ENCODE data around the gene KCNK4. TPM values are rescaled to one million over a fixed set of nuclear protein-coding genes. Genes with fewer than 3 reads are reported as not detected.

KCNK4 gene
- total RNA-seq, 4 donors from 2014 or later: 0.27 TPM; not detected in 3

DNA sequence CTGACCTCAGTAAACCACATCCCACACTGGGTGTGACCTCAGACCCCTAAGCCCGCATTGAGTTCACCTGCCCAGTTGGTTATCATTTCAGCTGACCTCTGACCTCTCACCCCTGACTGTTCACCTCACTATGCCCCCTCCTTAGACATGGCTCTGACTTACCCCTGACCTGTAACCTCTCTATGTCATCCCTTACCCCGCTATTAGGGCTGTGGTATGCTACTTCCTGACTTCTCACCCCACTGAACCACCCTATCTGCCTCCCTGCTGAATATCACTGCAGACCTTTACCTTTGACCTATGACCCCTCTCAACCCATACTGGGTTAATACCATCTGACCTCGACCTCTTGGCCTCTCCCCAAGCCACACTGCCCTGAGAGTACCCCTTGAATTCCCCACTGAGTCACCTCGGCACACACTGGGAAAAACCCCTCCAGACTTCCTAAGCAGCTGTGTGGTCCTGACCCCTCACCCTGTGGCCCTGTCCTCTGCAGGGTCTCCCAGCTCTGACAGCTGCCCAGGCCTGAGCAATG lies 31.5 kb upstream of the KCNK4 start:
- Histone ChIP-seq H3K9me3 (no peaks in the 10 kb centered on the region), H3K27ac (no peak overlapping the region), H3K27me3 (no peaks in the 10 kb centered on the region), H3K36me3 (peaks cover 0 to 35% (median 0%) of the 10 kb centered on the region in 4 donors), H3K4me1 (no peaks in the 10 kb centered on the region), H3K4me3 (no peak overlapping the region)
- in situ Hi-C loops (cut with MboI; ENCODE audit: low pct_ligation_motif_present in 1 of 4, low pct_unique_long_range_greater_than_20kb in 1 of 4, low sequenced_read_pairs in 3 of 4) (no loop called here), intact Hi-C loops (cut with DNase I; ENCODE audit: low total_unique reads) (no loop called here)
- DNase-seq: no peak
- TF ChIP-seq EP300 (IDR thresholded peaks at IDR 0.05; ENCODE audit: low read depth) (no peak), POLR2A (IDR thresholded peaks at IDR 0.05) (no peak), POLR2AphosphoS5 (IDR thresholded peaks at IDR 0.05) (no peak)
- TF ChIP-seq, protein P1, sequence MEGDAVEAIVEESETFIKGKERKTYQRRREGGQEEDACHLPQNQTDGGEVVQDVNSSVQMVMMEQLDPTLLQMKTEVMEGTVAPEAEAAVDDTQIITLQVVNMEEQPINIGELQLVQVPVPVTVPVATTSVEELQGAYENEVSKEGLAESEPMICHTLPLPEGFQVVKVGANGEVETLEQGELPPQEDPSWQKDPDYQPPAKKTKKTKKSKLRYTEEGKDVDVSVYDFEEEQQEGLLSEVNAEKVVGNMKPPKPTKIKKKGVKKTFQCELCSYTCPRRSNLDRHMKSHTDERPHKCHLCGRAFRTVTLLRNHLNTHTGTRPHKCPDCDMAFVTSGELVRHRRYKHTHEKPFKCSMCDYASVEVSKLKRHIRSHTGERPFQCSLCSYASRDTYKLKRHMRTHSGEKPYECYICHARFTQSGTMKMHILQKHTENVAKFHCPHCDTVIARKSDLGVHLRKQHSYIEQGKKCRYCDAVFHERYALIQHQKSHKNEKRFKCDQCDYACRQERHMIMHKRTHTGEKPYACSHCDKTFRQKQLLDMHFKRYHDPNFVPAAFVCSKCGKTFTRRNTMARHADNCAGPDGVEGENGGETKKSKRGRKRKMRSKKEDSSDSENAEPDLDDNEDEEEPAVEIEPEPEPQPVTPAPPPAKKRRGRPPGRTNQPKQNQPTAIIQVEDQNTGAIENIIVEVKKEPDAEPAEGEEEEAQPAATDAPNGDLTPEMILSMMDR (IDR thresholded peaks at IDR 0.05): no peak
- WGBS, 2 donors (ENCODE audit: low coverage in 1 of 2): 76 to 100% methylated on average over 1 to 4 of the region's 4 CpGs

DNA sequence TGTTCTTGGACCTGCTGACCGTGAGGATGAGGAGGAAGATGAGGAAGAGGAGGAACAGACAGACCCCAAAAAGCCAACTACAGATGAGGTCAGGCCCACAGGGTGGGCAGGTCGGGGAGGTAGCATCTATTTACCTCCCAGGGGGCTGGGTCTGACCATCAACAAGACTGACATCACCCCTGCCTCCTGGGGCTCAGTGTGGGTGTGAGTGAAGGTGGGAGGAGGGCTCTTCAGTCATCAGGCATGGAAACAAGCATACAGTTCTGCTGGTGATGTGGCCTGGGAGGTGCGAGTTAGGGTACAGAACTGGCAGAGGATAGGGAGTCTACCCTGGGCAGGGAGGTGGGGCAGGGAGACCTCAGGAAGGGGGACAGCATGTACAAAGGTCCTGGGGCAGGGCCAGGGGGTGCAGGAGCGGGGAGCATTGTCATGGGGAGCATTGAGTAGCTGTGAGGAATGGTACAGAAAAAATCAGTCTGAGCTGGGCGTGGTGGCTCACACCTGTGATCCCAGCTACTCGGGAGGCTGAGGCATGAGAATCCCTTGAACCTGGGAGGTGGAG lies 30.9 kb upstream of the KCNK4 start:
- no peaks in the 10 kb centered on the region for H3K27me3 ChIP-seq
- in situ Hi-C loops (cut with MboI; ENCODE audit: low pct_ligation_motif_present in 1 of 4, low pct_unique_long_range_greater_than_20kb in 1 of 4, low sequenced_read_pairs in 3 of 4) (no loop called here), intact Hi-C loops (cut with DNase I; ENCODE audit: low total_unique reads) (no loop called here)
- H3K4me1 ChIP-seq: no peaks in the 10 kb centered on the region
- no peak overlapping the region for H3K27ac ChIP-seq
- WGBS, 2 donors (ENCODE audit: low coverage in 1 of 2): 86 to 100% methylated on average over 1 to 6 of the region's 6 CpGs
- H3K36me3 ChIP-seq: peaks cover 0 to 31% (median 2%) of the 10 kb centered on the region in 4 donors
- TF ChIP-seq POLR2A (IDR thresholded peaks at IDR 0.05) (no peak), POLR2AphosphoS5 (IDR thresholded peaks at IDR 0.05) (no peak), EP300 (IDR thresholded peaks at IDR 0.05; ENCODE audit: low read depth) (no peak)
- TF ChIP-seq, protein P1 (IDR thresholded peaks at IDR 0.05): no peak
- H3K9me3 ChIP-seq: no peaks in the 10 kb centered on the region
- no peak for DNase-seq
- H3K4me3 ChIP-seq: no peak overlapping the region

DNA sequence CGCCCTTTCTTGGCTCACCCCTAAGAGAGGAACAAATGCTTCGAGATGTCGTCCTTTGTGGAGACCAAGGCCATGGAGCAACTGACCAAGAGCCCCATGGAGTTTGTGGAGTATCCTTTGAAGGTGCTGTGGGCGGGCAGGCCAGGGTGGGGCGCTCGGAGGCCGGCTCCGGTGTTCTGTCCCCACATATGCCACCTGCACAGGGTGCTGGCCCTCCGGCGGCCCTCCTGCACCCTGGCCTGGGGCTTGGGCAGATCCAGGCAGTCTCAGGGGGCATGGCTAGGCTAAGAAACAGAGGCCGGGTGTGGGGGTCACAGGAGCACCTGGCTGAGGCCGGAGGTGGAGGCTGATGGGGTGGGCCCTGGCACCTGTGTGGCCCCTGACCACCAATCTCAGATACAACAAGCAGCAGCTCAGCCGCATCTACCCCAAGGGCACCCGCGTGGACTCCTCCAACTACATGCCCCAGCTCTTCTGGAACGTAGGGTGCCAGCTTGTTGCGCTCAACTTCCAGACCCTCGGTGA lies 29.5 kb upstream of the KCNK4 start:
- peaks cover 0 to 25% (median 3%) of the 10 kb centered on the region in 4 donors for H3K36me3 ChIP-seq
- in situ Hi-C loops (cut with MboI; ENCODE audit: low pct_ligation_motif_present in 1 of 4, low pct_unique_long_range_greater_than_20kb in 1 of 4, low sequenced_read_pairs in 3 of 4): no loop called here

DNA sequence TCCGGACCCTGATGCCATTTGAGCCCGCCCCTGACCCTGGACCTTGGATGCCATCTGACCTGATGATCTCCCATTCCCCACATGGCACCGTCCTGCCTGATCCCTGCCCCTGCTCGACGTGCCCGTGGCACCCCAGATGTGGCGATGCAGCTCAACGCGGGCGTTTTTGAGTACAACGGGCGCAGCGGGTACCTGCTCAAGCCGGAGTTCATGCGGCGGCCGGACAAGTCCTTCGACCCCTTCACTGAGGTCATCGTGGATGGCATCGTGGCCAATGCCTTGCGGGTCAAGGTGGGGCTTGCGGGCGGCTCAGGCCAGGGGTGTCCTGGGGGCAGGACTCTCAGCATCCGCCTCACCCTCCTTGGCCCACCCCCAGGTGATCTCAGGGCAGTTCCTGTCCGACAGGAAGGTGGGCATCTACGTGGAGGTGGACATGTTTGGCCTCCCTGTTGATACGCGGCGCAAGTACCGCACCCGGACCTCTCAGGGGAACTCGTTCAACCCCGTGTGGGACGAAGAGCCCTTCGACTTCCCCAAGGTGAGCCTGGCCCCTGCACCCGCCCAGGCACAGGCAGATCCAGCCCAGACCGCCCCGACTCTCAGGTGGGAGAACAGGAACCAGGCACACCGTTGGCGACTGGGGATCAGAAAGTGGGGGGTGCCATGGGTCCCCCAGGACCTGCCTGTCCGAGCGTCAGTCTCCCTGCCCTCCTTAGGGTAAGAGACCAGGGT lies 28.7 kb upstream of the KCNK4 start:
- in situ Hi-C loops (cut with MboI; ENCODE audit: low pct_ligation_motif_present in 1 of 4, low pct_unique_long_range_greater_than_20kb in 1 of 4, low sequenced_read_pairs in 3 of 4) (no loop called here), intact Hi-C loops (cut with DNase I; ENCODE audit: low total_unique reads) (no loop called here)
- no peak overlapping the region for H3K27ac ChIP-seq
- H3K27me3 ChIP-seq: no peaks in the 10 kb centered on the region
- peaks cover 0 to 6% (median 5%) of the 10 kb centered on the region in 4 donors for H3K4me1 ChIP-seq
- no peak overlapping the region for H3K4me3 ChIP-seq
- WGBS, 2 donors (ENCODE audit: low coverage in 1 of 2): 91 to 93% methylated on average over 14 to 37 of the region's 42 CpGs
- H3K9me3 ChIP-seq: no peaks in the 10 kb centered on the region
- TF ChIP-seq EP300 (IDR thresholded peaks at IDR 0.05; ENCODE audit: low read depth) (no peak), POLR2AphosphoS5 (IDR thresholded peaks at IDR 0.05) (no peak), POLR2A (IDR thresholded peaks at IDR 0.05) (no peak)
- TF ChIP-seq, protein P1 (IDR thresholded peaks at IDR 0.05): no peak
- peaks cover 0 to 24% (median 3%) of the 10 kb centered on the region in 4 donors for H3K36me3 ChIP-seq
- no peak for DNase-seq

More for the DNA sequence above, 29.5 kb upstream of the KCNK4 start:
- no peaks in the 10 kb centered on the region for H3K27me3 ChIP-seq
- H3K4me3 ChIP-seq: no peak overlapping the region
- no peak for DNase-seq
- TF ChIP-seq, protein P1 (IDR thresholded peaks at IDR 0.05): no peak
- TF ChIP-seq EP300 (IDR thresholded peaks at IDR 0.05; ENCODE audit: low read depth): no peak
- no peak for TF ChIP-seq POLR2AphosphoS5 (IDR thresholded peaks at IDR 0.05)
- TF ChIP-seq POLR2A (IDR thresholded peaks at IDR 0.05): no peak
- intact Hi-C loops (cut with DNase I; ENCODE audit: low total_unique reads): no loop called here
- no peak overlapping the region for H3K27ac ChIP-seq
- WGBS, 2 donors (ENCODE audit: low coverage in 1 of 2): 90 to 95% methylated on average over 2 to 9 of the region's 18 CpGs
- no peaks in the 10 kb centered on the region for H3K4me1 ChIP-seq
- no peaks in the 10 kb centered on the region for H3K9me3 ChIP-seq

Measured in transverse colon (tissue), 4 donors.